ENCODE measurements around the gene TRIM72.

The TRIM72 gene

GRCh38 chr16:31204871-31205666, 8.8 kb upstream of the TRIM72 start:
- in situ Hi-C loops (cut with HindIII; ENCODE audit: low pct_unique_long_range_greater_than_20kb, low sequenced_read_pairs), result no loop called here
- TF ChIP-seq JUND (IDR thresholded peaks at IDR 0.05; ENCODE audit: low read depth), result no peak

GRCh38 chr16:31206776-31207175, 7.1 kb upstream of the TRIM72 start:
- no peak for DNase-seq (ENCODE audit: low read depth in 1 of 2, low spot score in 1 of 2)
- TF ChIP-seq JUND (IDR thresholded peaks at IDR 0.05; ENCODE audit: low read depth), result no peak
- in situ Hi-C loops (cut with HindIII; ENCODE audit: low pct_unique_long_range_greater_than_20kb, low sequenced_read_pairs), result no loop called here

More at GRCh38 chr16:31204871-31205666, 8.8 kb upstream of the TRIM72 start:
- no peak for DNase-seq (ENCODE audit: low read depth in 1 of 2, low spot score in 1 of 2)

GRCh38 chr16:31213342-31213741, 577 bp upstream of the TRIM72 start:
- in situ Hi-C loops (cut with HindIII; ENCODE audit: low pct_unique_long_range_greater_than_20kb, low sequenced_read_pairs), result no loop called here
- no peak for TF ChIP-seq JUND (IDR thresholded peaks at IDR 0.05; ENCODE audit: low read depth)
- DNase-seq (ENCODE audit: low read depth in 1 of 2, low spot score in 1 of 2), result no peak

GRCh38 chr16:31214708-31215286, 878 bp downstream of the TRIM72 start:
- TF ChIP-seq JUND (IDR thresholded peaks at IDR 0.05; ENCODE audit: low read depth), result no peak
- in situ Hi-C loops (cut with HindIII; ENCODE audit: low pct_unique_long_range_greater_than_20kb, low sequenced_read_pairs), result no loop called here
- no peak for DNase-seq (ENCODE audit: low read depth in 1 of 2, low spot score in 1 of 2)

GRCh38 chr16:31215287-31216162, 1.6 kb downstream of the TRIM72 start:
- DNase-seq (ENCODE audit: low read depth in 1 of 2, low spot score in 1 of 2), result peak; percentile 73 to 98
- in situ Hi-C loops (cut with HindIII; ENCODE audit: low pct_unique_long_range_greater_than_20kb, low sequenced_read_pairs), result no loop called here
- TF ChIP-seq JUND (IDR thresholded peaks at IDR 0.05; ENCODE audit: low read depth), result no peak

- in situ Hi-C loops (cut with HindIII; ENCODE audit: low pct_unique_long_range_greater_than_20kb, low sequenced_read_pairs), result no loop called here
Observed at GRCh38 chr16:31216422-31217135, 2.7 kb downstream of the TRIM72 start, which contains the start of gene PYDC1. PYDC1 (minus strand) TSS chr16:31217135; CDS start chr16:31217028, 107 bp downstream.

GRCh38 chr16:31217136-31217530, 3.2 kb downstream of the TRIM72 start:
- DNase-seq (ENCODE audit: low read depth in 1 of 2, low spot score in 1 of 2), result no peak
- no peak for TF ChIP-seq JUND (IDR thresholded peaks at IDR 0.05; ENCODE audit: low read depth)
- in situ Hi-C loops (cut with HindIII; ENCODE audit: low pct_unique_long_range_greater_than_20kb, low sequenced_read_pairs), result no loop called here

More at GRCh38 chr16:31216422-31217135, 2.7 kb downstream of the TRIM72 start, which contains the start of gene PYDC1:
- no peak for TF ChIP-seq JUND (IDR thresholded peaks at IDR 0.05; ENCODE audit: low read depth)
- no peak for DNase-seq (ENCODE audit: low read depth in 1 of 2, low spot score in 1 of 2)

- DNase-seq (ENCODE audit: low read depth in 1 of 2, low spot score in 1 of 2), result no peak
- in situ Hi-C loops (cut with HindIII; ENCODE audit: low pct_unique_long_range_greater_than_20kb, low sequenced_read_pairs), result no loop called here
- no peak for TF ChIP-seq JUND (IDR thresholded peaks at IDR 0.05; ENCODE audit: low read depth)
Observed at GRCh38 chr16:31219154-31219741, 5.3 kb downstream of the TRIM72 start.

- in situ Hi-C loops (cut with HindIII; ENCODE audit: low pct_unique_long_range_greater_than_20kb, low sequenced_read_pairs), result no loop called here
Observed at GRCh38 chr16:31221357-31222160, 7.6 kb downstream of the TRIM72 start.

GRCh38 chr16:31223044-31223443, 9.1 kb downstream of the TRIM72 start:
- TF ChIP-seq JUND (IDR thresholded peaks at IDR 0.05; ENCODE audit: low read depth), result no peak
- no peak for DNase-seq (ENCODE audit: low read depth in 1 of 2, low spot score in 1 of 2)
- in situ Hi-C loops (cut with HindIII; ENCODE audit: low pct_unique_long_range_greater_than_20kb, low sequenced_read_pairs), result no loop called here

More at GRCh38 chr16:31221357-31222160, 7.6 kb downstream of the TRIM72 start:
- DNase-seq (ENCODE audit: low read depth in 1 of 2, low spot score in 1 of 2), result no peak
- TF ChIP-seq JUND (IDR thresholded peaks at IDR 0.05; ENCODE audit: low read depth), result no peak
